ENCODE results near the gene BTBD17. TPM values are rescaled to one million over a fixed set of nuclear protein-coding genes. Genes with fewer than 3 reads are reported as not detected.

Gene BTBD17
- total RNA-seq, 4 donors from 2014 or later, result not detected

- Histone ChIP-seq H3K4me3 (no peak overlapping the region), H3K9me3 (no peaks in the 10 kb centered on the region), H3K27ac (no peak overlapping the region), H3K27me3 (peaks cover 75 to 85% (median 79%) of the 10 kb centered on the region in 3 donors), H3K4me1 (no peaks in the 10 kb centered on the region), H3K36me3 (no peaks in the 10 kb centered on the region)
- in situ Hi-C loops (cut with MboI; ENCODE audit: low sequenced_read_pairs in 4 of 4) (loop anchor here in 1 of 4 donors (25.0 kb wide), 1 partner anchor 143 kb away; the partner anchor contains the start of genes RPL38 and TTYH2), intact Hi-C loops (cut with DNase I; ENCODE audit: low total_unique reads) (no loop called here)
- ATAC-seq (no peak), DNase-seq (no peak)
- no peak for TF ChIP-seq CTCF (IDR thresholded peaks at IDR 0.05 in 4 of 5, conservative IDR thresholded peaks at IDR 0.05 in 1 of 5)
- TF ChIP-seq POLR2A (IDR thresholded peaks at IDR 0.05), result no peak
Observed at GRCh38 chr17:74355065-74355464, 6.6 kb downstream of the BTBD17 start.

- intact Hi-C loops (cut with DNase I; ENCODE audit: low total_unique reads) (no loop called here), in situ Hi-C loops (cut with MboI; ENCODE audit: low sequenced_read_pairs in 4 of 4) (loop anchor here in 1 of 4 donors (25.0 kb wide), 1 partner anchor 142 kb away; the partner anchor contains the start of genes RPL38 and TTYH2)
- Histone ChIP-seq H3K36me3 (no peaks in the 10 kb centered on the region), H3K27ac (no peak overlapping the region), H3K4me1 (no peaks in the 10 kb centered on the region), H3K27me3 (peaks cover 74 to 81% (median 75%) of the 10 kb centered on the region in 3 donors), H3K4me3 (no peak overlapping the region), H3K9me3 (no peaks in the 10 kb centered on the region)
- DNase-seq (no peak), ATAC-seq (no peak)
- TF ChIP-seq POLR2A (IDR thresholded peaks at IDR 0.05), result no peak
- TF ChIP-seq CTCF (IDR thresholded peaks at IDR 0.05 in 4 of 5, conservative IDR thresholded peaks at IDR 0.05 in 1 of 5), result no peak
Observed at GRCh38 chr17:74354561-74354960, 7.1 kb downstream of the BTBD17 start.

GRCh38 chr17:74354123-74354522 is 7.5 kb downstream of the BTBD17 start:
- TF ChIP-seq CTCF (IDR thresholded peaks at IDR 0.05 in 4 of 5, conservative IDR thresholded peaks at IDR 0.05 in 1 of 5) (no peak), POLR2A (IDR thresholded peaks at IDR 0.05) (no peak)
- H3K27me3 ChIP-seq, result peaks cover 73 to 79% (median 74%) of the 10 kb centered on the region in 3 donors
- no peak for DNase-seq

GRCh38 chr17:74353446-74354060 is 8.1 kb downstream of the BTBD17 start:
- DNase-seq, result no peak
- Histone ChIP-seq H3K27me3 (peaks cover 69 to 74% (median 70%) of the 10 kb centered on the region in 3 donors), H3K36me3 (no peaks in the 10 kb centered on the region), H3K4me3 (no peak overlapping the region), H3K9me3 (no peaks in the 10 kb centered on the region), H3K27ac (no peak overlapping the region), H3K4me1 (no peaks in the 10 kb centered on the region)
- no peak for TF ChIP-seq CTCF (IDR thresholded peaks at IDR 0.05 in 4 of 5, conservative IDR thresholded peaks at IDR 0.05 in 1 of 5)
- no peak for TF ChIP-seq POLR2A (IDR thresholded peaks at IDR 0.05)
- ATAC-seq, result no peak
- in situ Hi-C loops (cut with MboI; ENCODE audit: low sequenced_read_pairs in 4 of 4) (loop anchor here in 1 of 4 donors (25.0 kb wide), 1 partner anchor 141 kb away; the partner anchor contains the start of genes RPL38 and TTYH2), intact Hi-C loops (cut with DNase I; ENCODE audit: low total_unique reads) (no loop called here)

More at GRCh38 chr17:74354123-74354522, 7.5 kb downstream of the BTBD17 start:
- Histone ChIP-seq H3K4me1 (no peaks in the 10 kb centered on the region), H3K9me3 (no peaks in the 10 kb centered on the region), H3K4me3 (no peak overlapping the region), H3K36me3 (no peaks in the 10 kb centered on the region), H3K27ac (no peak overlapping the region)
- in situ Hi-C loops (cut with MboI; ENCODE audit: low sequenced_read_pairs in 4 of 4), result loop anchor here in 1 of 4 donors (25.0 kb wide), 1 partner anchor 142 kb away; the partner anchor contains the start of genes RPL38 and TTYH2
- intact Hi-C loops (cut with DNase I; ENCODE audit: low total_unique reads), result no loop called here
- ATAC-seq, result no peak

Data from gastrocnemius medialis (tissue), 4 donors.